Hindlimb muscle (tissue), 1 donor: ENCODE data around the gene GRID1. TPM values are rescaled to one million over a fixed set of nuclear protein-coding genes. Genes with fewer than 3 reads are reported as not detected.

Experiments used
- DNase-seq: peaks from one replicate; pipeline ENCODE4 v3.0.0-alpha.2; 2013
- polyA plus RNA-seq: library from polyadenylated mRNA; unstranded; fragments of 120-200 nt; gene quantifications from one replicate; pipeline ENCODE4 v1.2.1, GENCODE V29; 2013; ENCODE audit not compliant: insufficient read length

Gene GRID1
- polyA plus RNA-seq = 3.0 TPM

DNA sequence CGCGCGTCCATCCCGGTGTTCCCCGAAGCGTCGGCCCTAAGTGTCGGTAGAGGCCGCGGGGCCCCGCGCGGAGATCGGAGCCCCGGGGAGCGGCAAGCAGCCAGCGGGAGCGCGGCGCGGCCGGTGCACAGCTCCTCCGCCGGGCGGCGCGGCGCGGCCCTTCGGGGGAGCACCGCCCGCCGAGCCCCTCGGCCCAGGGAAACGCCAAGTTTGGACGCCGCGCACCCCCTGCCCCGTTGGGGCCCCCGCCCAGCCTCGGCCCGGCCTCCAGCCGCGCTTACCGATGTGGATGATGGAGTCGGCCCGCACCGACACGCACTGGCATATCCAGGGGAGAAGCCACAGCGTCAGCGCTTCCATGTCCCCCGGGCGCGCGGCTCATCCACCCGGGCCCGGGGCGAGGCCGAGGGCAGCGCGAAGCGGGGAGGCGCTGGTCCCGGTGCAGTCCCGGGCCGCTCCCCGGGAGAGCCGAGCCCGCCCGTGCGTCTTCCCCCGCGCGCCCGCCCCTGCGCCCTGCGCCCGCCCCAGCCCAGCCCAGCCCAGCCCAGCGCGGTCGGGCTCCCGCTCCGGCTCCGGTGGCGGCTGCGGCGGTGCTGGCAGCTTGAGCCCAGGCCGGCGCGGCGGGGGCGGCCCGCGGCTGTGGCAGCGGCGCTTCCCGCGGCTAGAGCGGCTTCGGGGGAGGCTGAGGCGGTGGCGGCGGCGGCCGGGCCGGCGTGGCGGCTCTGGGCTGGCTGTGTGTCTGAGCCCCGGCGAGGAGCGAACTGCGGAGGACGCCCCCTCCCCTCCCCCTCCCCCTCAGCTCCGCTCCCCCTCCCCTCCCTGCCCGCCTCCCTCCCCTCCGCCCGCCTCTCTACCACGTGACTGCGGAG is at the start of gene GRID1:
GRID1 (minus strand) TSS at position 763 of the 869 bp plus-strand sequence.
- peak; percentile 54 for DNase-seq

DNA sequence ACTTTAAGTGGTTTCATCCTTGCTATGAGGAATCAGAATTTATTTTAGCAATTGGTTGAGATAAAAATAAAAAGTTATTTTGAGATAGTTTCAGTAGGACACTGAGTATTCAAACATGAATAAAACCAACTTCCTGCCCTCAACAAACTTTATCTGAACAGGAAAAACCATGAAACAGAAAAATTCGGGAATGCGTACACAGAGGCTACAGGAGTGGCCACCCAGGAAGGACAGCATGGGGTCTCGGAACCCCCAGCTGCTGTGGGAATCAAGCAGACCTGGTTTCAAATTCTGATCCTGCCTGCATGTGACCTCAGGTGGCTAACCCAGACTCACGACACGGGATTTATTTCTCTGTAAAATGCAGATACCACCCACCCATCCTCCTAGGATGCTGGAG is 49.0 kb upstream of the GRID1 start:
- no peak for DNase-seq

DNA sequence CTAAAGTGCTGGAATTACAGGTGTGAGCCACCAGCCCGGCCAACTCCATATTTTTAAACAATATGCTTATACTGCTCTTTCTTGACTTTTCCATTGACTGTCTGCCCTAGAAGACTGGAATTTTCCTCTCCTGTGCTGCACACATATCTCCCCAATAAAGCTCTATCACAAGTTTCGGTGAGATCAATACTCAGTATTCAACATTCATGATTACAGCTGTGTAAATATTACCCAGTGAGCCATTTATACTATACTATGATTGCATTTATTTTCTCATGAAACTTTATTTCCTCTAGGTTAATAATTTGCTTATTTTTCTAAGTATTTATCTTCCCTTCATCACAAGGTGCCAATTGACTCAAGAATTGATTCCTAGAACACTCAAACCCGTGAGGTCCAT is 48.5 kb upstream of the GRID1 start:
- DNase-seq = no peak

DNA sequence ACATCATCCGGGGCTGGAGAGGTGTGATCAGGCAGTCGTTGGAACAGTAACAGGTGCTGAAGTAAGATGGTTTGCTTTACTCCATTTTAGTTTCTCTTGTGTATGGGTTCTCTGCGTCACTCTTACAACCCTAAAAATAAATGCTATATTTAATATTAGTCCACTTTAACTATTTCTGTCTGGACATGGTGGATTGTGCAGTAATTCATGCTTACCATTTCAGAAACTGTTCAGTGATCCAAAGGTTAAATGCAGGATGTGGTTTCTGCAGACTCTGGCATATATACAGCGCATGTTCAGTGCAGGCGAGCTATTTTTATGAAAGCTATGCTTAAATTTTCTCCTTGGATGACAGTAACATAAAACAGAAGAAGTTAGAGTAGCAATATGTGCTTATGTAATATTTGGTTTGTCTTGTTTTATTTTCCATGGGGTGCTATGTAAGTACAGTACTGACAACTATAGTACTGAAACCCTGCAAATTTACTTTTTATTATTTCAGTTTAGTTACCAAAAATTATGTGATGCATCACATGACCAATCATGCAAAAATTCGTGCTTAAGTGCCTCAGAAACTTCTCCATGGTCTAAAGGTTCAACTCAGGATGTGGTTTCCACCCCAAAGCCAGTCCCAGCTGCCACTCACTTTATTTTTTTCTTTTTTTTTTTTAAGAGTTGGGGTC is 46.6 kb upstream of the GRID1 start:
- peak; percentile 23 for DNase-seq

DNA sequence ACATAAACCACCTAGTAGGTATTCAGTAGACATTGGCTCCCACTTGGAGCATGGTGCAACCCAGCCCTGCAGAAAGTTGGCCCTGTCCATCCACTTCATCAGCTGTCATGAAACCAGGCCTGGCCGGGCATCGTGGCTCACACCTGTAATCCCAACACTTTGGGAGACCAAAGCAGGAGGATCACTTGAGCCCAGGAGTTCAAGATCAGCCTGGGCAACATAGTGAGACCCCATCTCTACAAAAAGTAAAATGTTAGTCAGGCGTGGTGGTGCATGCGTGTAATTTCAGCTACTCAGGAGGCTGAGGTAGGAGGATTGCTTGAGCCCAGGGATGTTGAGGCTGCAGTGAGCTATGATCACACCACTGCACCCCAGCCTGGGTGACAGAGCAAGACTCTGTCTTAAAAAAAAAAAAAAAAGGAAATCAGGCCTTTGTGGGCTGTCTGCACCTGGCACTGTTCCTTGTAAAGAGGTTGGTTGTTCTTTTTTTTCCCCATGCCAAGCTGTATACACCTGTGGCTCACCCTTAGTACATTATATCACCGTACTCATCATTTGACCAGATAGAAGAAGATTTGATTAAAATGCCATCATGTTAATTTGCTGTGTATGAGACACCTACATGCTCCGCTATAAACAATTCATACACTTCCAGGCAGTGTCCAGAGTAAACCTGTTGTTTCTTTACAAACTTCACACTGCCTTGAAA is 45.4 kb upstream of the GRID1 start:
- DNase-seq = no peak

DNA sequence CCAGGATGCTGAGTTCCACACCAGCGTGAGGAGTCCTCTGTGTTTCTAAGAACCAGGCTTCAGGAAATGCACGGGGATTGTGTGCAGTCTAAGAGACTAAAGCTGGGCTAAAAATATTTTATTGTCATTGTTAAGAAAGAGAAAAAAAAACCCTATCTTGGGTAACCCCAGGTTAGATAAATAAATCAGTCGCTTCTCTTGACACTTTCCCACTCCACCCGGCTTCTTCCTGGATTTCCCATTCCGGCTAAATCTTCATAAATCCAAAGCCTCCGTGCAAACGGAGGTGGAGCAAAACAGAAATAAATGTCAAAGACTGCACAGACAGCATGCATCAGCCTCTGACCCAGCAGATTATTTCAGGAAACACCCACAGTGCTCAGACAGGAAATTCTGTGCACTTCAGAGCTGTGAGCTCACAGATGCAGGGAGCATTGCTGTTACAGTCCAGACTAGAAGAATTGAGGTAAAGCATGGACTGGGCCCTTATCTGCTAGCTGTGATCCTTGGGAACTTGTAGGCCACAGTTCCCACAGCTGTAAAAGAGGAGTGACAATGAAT is 44.8 kb upstream of the GRID1 start:
- DNase-seq = peak; percentile 12

DNA sequence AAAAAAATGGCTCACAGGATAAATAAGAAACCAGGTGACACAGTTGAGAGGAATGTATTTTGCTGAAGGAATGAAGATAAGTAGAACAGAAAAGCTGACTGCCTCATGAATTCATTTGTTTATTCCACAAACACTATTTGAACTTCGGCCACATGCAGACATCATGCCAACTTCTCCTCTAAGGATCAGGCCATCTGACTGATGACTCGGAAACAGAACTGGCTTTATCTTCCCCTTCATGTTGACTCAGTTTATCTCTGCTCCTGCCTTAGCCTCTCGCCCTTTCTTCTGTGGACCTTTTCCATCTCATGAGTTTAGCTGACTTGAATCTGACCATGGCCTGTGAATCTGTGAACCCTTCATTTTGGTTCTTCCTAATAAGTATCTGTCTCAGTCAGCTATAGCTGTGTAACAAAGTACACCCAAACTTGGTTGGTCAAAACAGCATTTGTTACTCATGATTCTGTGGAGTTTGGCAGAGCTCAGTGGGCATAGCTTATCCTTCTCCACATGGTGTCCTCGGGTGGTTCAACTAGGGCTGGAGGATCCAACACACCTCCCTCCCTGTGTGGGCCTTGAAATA is 44.0 kb upstream of the GRID1 start:
- DNase-seq = no peak

DNA sequence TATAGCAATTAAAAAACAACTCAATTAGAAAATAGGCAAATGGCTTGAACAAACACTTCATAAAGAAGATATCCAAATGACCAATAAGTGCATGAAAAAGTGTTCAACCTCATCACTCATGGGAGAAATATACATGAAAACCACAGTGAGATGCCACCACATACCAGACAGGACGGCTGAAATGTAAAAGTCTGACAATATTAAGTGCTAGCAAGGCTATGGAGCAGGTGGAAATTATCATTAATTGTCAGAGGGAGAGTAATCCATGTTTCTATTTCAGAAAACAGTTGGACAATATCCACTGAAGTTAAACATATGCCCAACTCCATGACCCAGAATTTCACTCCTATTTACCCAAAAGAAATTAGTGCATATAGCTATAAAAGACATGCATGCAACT is 42.6 kb upstream of the GRID1 start:
- no peak for DNase-seq

DNA sequence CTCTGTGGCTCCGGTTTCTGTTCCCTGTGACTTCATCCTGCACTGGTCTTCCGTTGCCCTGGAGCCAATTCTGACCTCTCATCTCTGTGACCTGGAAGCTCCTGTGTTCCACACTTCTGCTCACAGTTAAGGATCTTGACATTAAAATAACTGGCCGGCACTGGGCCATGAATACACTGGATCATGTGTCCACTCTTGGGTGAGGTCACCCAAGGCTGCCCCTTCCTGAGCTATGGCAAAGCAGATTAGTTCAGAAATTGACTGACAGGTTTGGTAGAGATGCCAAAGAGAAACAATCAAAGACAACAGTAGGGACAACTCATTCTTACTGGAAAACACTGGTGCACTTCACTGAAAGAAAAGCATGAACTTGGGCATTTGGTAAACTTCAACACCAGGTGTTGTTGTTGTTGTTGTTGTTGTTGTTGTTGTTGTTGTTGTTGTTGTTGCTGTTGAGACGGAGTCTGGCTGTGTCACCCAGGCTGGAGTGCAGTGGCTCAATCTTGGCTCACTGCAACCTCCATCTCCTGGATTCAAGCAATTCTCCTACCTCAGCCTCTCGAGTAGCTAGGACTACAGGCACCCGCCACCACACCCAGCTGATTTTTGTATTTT is 36.7 kb upstream of the GRID1 start:
- no peak for DNase-seq

DNA sequence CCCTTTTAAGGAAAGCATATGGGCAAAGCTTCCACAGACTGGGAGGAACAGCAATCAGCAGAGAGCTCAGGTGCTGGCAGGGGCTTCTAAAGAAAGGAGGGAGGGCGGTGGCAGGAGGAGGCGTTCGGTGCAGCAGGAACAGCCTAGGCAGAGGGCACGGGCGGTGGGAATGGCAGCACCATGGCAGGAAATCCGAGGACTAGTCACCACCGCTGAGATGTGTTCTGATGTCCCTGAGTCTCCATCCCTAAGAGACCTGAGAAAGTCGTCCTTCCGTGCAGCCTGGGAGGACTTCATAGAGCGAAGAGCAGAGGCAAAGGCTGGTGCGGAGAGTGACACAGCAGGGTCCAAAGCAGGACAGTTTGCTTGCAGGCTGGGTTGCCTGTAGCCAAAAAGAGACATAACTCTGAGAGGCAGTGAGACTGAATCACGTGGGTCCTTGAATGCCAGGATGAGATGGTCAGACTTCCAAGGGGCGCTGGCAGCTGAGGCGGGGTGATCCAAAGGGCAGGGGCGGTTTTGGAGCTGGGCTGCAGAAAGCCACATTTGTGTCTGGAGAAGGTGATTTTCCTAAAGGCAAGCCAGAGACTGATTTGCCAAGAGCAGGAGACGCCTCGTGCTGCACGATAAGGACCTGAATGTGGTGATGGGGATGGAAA is 35.8 kb upstream of the GRID1 start:
- DNase-seq = peak; percentile 32

DNA sequence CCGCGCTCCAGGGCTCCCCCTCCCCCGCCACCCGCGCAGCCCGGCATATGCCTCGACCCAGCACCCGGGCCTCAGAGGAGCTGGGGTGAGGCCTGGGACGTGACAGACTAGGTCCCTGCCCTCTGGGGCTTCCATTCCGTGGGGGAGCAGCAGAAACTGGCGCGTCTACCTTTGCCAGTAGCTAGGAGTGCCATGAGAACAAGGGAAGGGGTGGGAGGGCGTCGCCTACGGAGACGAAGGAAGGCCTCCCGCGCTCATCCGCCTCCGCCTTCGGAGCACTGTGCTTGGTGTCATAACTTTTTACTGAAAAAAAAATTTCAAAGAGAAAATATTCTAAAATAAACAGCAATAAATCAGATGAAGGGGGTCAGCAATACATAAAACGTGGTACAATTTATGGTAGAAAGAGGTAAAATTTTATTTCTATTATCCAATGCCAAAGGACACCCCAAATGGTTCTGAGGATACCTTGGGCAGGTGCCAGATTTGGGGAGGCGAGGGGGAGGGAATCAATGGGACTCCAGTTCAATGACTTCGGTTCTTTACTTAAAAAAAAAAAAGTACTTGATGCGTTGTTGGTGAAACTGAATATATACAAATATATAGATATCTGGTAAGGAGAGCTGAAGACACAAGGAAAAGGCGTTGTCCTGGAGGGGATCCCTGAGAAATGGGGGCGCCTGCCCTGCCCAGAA is 35.1 kb upstream of the GRID1 start:
- peak; percentile 8 for DNase-seq

DNA sequence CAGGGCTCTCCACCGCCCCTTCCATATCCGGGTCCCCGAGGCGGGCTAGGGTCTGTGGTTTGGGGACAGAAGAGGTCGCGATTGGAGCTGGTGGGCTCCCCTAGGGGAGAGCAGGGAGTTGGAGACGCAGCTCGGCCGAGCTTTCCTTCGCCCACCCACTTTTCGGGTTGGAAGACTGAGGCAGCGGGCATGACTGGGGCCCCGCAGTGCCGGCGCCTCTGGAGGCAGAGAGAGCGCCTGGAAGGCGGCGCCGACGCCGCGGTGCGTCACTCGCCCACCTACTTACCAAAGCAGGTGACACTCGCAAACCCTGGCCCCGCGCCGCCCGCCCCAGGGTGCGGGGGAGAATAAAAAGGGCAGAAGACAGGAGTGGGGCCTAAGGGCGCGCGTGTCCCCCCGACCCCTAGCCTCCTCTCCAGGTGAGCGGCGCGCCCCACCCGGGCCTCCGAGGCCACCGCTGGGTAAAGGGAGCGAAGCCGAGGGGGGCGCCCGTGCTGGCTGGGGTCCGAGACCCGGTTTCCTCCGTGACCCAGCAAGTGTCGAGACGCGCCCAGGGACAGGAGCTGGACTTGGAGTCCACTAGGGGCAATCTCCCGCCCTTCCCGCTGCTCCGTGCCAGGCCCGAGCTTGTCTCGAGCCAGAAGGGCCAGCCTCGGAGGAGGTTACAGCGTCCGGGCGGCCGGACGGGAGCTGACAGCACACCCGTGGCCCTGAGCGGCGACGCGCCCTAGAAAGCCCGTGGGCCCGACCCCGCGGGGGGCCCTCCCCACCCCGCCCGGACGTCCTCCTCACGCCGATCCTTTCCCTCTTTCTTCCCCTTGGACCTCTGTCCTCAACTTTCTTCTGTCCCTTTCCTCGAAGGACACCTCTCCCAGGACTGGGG is 34.4 kb upstream of the GRID1 start:
- DNase-seq = no peak

DNA sequence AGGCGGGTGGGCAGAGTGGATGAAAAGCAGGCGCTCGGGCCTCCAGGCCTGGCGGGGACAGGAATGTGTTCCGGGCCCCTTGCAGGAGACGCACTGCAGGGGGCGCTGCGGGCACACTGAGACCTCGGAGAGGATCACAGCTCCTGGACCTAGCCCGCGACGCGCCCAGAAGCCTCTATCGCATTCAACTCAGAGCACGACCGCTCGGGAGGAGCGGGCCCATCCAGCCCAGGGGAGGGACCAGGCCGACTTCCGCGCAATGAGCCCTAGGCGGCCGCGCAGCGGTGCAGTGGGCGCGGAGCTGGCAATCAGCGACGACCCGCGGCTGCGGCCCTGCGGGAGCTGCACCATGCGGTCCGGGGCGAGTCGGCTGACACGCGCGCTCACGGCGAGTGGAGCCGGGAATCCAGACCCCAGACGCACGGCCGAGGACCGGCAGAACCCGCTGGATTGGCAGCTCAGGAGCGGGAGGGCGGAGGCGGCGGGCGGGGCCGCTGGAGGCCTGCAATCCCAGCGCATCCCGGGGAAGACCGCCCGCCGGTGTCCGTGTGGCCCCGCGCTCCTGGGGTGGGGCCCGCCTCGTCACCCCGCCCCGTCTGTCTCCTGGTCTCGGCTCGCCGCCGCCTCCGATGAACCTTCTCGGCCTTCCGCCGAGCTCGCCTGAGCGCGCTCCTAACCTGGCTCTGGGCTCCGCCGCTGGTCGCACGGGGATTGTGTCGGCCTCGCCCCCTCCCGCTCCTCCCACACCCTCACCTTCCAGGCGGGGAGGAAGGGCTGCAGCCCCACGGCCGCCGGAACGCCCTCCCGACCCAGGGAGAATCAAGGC is 33.5 kb upstream of the GRID1 start:
- DNase-seq = peak; percentile 90

DNA sequence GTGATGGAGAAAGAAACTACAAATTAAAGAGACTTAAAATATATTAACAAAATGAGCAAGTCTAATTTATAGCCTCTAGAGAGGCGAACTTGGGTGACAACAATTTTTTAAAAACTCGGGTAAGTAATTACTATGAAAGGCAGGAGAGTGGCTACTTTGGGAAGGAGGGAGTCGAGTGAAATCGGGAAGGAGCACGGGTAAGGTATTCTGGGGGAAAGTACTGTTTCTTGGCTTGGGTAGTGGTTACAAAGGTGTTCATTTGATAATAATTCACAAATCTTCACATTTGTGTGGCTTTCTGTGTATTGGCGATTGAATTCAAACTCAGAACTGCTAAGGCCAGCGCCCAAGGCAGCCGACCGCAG is 32.9 kb upstream of the GRID1 start:
- DNase-seq = no peak

DNA sequence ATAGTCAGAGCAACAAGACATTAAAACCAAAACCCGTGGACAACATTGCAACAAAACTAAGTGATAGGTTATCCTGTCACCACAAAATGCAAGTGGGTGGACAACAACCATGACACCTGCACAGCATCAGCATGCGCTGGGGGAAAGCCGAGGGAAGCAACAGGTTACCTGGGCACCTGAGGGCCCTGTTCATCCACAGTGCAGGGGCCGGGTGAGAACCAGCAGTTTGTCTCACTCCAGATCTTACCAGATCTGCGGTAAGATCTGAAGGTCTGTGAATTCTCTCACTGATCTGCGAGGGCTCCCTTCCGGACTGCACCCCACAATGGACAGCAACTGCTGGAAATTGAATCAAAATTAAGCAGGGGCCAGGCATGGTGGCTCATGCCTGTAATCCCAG is 30.5 kb upstream of the GRID1 start:
- DNase-seq = no peak

DNA sequence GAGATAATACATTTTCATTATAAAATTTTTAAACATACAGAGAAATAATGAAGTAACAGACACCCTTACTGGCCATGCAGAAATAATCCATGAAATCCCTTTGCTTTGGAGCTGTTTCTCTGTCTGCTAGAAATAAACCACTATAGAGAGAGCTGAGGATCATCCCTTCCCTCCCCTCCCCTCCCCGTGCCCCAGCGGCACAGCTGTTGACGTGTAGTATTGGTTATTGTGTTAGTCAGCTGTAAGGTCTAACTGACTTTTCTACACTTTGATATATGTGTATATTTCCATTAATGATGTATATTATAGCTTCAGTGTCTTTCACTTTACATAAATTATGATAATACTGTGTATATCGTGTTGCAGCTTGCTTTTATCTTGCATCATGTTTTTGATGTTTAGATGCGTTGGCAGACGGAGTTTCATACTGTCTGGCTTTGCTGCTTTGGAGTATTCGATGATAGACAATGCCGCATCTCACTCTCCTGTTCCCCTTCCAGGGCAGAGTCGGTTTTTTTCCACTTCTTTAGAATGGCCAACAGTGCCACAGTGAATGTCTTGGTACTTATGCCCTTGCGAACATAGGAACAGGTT is 27.4 kb upstream of the GRID1 start:
- no peak for DNase-seq

DNA sequence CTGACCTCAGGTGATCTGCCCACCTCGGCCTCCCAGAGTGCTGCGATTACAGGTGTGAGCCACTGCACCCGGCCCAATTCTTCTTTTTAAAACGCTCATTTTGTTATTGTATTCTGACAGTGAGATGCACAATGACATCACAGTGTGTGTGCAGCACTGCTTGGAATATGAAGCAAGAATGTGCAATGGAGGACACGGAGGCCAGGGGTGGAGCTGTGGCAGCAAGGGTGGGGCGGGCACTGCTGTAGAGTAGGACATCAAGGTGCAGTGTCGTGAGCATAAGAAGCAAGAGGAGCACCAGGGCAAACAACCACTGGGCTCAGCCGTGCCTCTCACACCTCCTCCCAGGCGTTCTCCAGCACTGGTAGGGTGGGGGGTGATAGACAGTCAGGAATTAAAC is 26.8 kb upstream of the GRID1 start:
- DNase-seq = no peak

DNA sequence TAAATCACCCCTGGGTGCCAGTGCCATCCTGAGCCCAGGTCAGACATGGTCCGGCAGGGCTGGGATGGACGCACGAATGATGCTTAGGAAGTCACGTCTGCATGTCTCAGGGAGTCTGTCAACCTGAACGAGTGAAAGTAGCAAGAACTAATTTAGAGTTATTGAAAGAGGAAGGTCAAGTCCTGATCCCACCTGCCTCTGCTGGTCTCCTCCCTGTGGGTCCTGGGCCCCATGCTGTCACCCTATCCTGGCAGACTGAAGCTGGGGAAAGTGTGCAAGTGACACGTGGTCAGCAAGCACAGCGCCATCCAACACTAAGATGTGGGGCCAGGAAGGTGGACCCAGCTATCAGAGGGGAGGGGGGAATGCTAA is 26.1 kb upstream of the GRID1 start:
- DNase-seq = no peak
